A673 (cell line): ENCODE measurements around the gene PAN2.

Experiments
- EZH2 ChIP-seq: fragments of 200-600 bp; sonication (generic); IDR thresholded peaks from 2 replicates; pipeline ENCODE4 v1.6.1; 2017; ENCODE audit warnings: borderline replicate concordance, low read depth, mild to moderate bottlenecking, mixed read lengths, antibody characterized with exemption, low read length; ENCODE audit not compliant: poor library complexity, severe bottlenecking
- TF ChIP-seq, protein P1 (sequence below): fragments of 300-800, 200-600 bp; sonication (generic); conservative IDR thresholded peaks from 2 replicates; pipeline ENCODE4 v1.5.1; 2017; ENCODE audit warnings: low read depth, mild to moderate bottlenecking, antibody characterized with exemption, low read length, moderate library complexity, mixed read lengths

DNA sequence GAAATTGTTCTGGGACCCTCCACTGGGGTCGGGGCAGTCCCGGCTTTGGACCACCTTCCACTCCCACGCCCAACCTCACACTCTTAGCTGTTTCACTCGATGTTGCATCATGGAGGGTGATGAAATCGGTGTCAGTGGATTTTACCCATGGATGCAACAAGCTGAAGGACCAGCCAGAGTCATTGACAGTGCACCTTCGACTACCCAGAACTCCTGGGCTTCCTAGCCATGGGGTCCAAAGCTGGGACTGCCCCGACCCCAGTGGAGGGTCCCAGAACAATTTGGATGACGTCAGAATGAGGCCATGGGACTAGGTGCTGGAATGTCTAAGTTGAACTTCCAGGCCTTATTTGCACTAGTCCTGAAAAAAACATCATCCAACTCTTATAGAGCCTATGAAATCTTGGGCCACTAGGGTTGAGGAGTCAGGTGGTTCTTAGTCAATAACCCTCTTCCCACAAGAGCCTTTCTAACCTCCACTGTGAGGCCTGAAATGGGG, 4.0 kb upstream of the PAN2 start:
- TF ChIP-seq, protein P1, sequence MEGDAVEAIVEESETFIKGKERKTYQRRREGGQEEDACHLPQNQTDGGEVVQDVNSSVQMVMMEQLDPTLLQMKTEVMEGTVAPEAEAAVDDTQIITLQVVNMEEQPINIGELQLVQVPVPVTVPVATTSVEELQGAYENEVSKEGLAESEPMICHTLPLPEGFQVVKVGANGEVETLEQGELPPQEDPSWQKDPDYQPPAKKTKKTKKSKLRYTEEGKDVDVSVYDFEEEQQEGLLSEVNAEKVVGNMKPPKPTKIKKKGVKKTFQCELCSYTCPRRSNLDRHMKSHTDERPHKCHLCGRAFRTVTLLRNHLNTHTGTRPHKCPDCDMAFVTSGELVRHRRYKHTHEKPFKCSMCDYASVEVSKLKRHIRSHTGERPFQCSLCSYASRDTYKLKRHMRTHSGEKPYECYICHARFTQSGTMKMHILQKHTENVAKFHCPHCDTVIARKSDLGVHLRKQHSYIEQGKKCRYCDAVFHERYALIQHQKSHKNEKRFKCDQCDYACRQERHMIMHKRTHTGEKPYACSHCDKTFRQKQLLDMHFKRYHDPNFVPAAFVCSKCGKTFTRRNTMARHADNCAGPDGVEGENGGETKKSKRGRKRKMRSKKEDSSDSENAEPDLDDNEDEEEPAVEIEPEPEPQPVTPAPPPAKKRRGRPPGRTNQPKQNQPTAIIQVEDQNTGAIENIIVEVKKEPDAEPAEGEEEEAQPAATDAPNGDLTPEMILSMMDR, result no peak
- TF ChIP-seq EZH2, result no peak
